Measurements from ENCODE around the gene PLD5.
A peak's percentile ranks its signal among the peaks of the same experiment; 100 is the strongest.
"Not testable (repeated sequence)": the region's sequence is repeated elsewhere in the genome, so short reads cannot be mapped to it uniquely, and the experiment has no call there.

Gene PLD5

GRCh38 chr1:242489545-242489944 is 35.0 kb downstream of the PLD5 start:
- DNase-seq (ENCODE audit: low spot score), result no peak

GRCh38 chr1:242477944-242478343 is 46.6 kb downstream of the PLD5 start:
- no peak for DNase-seq (ENCODE audit: low spot score)

GRCh38 chr1:242470774-242471173 is 53.7 kb downstream of the PLD5 start:
- no peak for DNase-seq (ENCODE audit: low spot score)

GRCh38 chr1:242468784-242469183 is 55.7 kb downstream of the PLD5 start:
- DNase-seq (ENCODE audit: low spot score), result no peak

- peak; percentile 28 for DNase-seq (ENCODE audit: low spot score)
These were observed 56.8 kb downstream of the PLD5 start for GRCh38 chr1:242467556-242468145.

- DNase-seq (ENCODE audit: low spot score), result no peak
These were observed 61.6 kb downstream of the PLD5 start for GRCh38 chr1:242462867-242463266.

- not testable (repeated sequence) for DNase-seq (ENCODE audit: low spot score)
These were observed 64.8 kb downstream of the PLD5 start for GRCh38 chr1:242459740-242460139.

GRCh38 chr1:242456726-242457269 is 67.7 kb downstream of the PLD5 start:
- DNase-seq (ENCODE audit: low spot score), result no peak

GRCh38 chr1:242455052-242455361 is 69.5 kb downstream of the PLD5 start:
- DNase-seq (ENCODE audit: low spot score), result no peak

GRCh38 chr1:242454262-242455051 is 70.0 kb downstream of the PLD5 start:
- peak; percentile 28 for DNase-seq (ENCODE audit: low spot score)

GRCh38 chr1:242452573-242452972 is 71.9 kb downstream of the PLD5 start:
- no peak for DNase-seq (ENCODE audit: low spot score)

GRCh38 chr1:242449661-242450060 is 74.8 kb downstream of the PLD5 start:
- DNase-seq (ENCODE audit: low spot score), result no peak

- DNase-seq (ENCODE audit: low spot score), result no peak
These were observed 75.4 kb downstream of the PLD5 start for GRCh38 chr1:242448910-242449645.

GRCh38 chr1:242447689-242448088 is 76.8 kb downstream of the PLD5 start:
- no peak for DNase-seq (ENCODE audit: low spot score)

- DNase-seq (ENCODE audit: low spot score), result no peak
These were observed 83.7 kb downstream of the PLD5 start for GRCh38 chr1:242440757-242441156.

- DNase-seq (ENCODE audit: low spot score), result no peak
These were observed 89.3 kb downstream of the PLD5 start for GRCh38 chr1:242435200-242435599.

- DNase-seq (ENCODE audit: low spot score), result no peak
These were observed 91.9 kb downstream of the PLD5 start for GRCh38 chr1:242432491-242433095.

- DNase-seq (ENCODE audit: low spot score), result no peak
These were observed 92.7 kb downstream of the PLD5 start for GRCh38 chr1:242431786-242432185.

- no peak for DNase-seq (ENCODE audit: low spot score)
These were observed 93.5 kb downstream of the PLD5 start for GRCh38 chr1:242430956-242431355.

- DNase-seq (ENCODE audit: low spot score), result no peak
These were observed 95.9 kb downstream of the PLD5 start for GRCh38 chr1:242428399-242429190.

GRCh38 chr1:242427519-242427918 is 97.0 kb downstream of the PLD5 start:
- DNase-seq (ENCODE audit: low spot score), result no peak

Measured in AG08396 (cell line).